ENCODE measurements around the gene ZNF827.

The ZNF827 gene

GRCh38 chr4:145827885-145828284, 110.7 kb downstream of the ZNF827 start:
- no peak for DNase-seq (ENCODE audit: low read depth)

GRCh38 chr4:145825255-145825654, 113.4 kb downstream of the ZNF827 start:
- DNase-seq (ENCODE audit: low read depth) = no peak

DNA sequence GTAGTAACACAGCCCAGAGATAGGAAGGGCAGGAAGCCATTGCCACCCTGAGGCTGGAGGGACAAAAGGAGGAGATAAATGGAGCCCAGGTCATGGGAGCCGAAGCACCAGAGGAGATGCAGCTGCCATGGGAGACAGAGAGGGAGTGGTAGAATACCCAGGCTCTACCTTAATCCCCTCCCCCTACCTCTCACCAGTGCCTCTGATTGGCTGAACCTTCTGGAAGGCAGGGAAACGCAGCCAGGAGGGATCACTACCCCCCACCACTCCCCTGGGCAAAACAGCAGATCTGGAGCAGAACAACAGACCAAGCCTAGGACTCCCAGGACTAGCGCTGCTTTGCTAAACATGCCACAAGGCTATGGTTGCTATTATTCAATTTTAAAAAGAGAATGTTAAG, 114.2 kb downstream of the ZNF827 start:
- no peak for DNase-seq (ENCODE audit: low read depth)

GRCh38 chr4:145823743-145824142, 114.9 kb downstream of the ZNF827 start:
- DNase-seq (ENCODE audit: low read depth) = no peak

- no peak for DNase-seq (ENCODE audit: low read depth)
Measured at GRCh38 chr4:145822581-145822980, 116.0 kb downstream of the ZNF827 start.

DNA sequence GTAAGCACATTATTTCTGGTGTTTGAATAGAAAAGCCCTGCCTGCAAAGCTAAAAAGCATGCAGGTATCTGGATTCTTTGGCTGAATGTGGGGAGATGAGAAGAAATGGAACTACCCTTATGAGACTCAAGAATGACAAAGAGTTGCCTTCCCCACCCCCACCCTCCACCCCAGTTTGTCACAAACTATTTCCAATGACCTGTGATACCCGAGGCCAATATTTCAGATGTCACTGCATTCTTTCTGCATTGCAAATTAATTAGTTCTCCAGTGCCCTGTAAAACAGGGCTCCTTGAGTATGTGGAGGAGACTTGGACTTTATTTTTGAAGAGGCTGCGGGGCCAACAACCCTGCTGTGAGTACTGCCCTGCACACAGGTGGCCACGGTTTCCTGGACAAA, 116.4 kb downstream of the ZNF827 start:
- no peak for DNase-seq (ENCODE audit: low read depth)

GRCh38 chr4:145821766-145822165, 116.9 kb downstream of the ZNF827 start:
- DNase-seq (ENCODE audit: low read depth) = no peak

- no peak for DNase-seq (ENCODE audit: low read depth)
Measured at GRCh38 chr4:145820407-145820806, 118.2 kb downstream of the ZNF827 start.

GRCh38 chr4:145819853-145820181, 118.8 kb downstream of the ZNF827 start:
- DNase-seq (ENCODE audit: low read depth) = no peak

DNA sequence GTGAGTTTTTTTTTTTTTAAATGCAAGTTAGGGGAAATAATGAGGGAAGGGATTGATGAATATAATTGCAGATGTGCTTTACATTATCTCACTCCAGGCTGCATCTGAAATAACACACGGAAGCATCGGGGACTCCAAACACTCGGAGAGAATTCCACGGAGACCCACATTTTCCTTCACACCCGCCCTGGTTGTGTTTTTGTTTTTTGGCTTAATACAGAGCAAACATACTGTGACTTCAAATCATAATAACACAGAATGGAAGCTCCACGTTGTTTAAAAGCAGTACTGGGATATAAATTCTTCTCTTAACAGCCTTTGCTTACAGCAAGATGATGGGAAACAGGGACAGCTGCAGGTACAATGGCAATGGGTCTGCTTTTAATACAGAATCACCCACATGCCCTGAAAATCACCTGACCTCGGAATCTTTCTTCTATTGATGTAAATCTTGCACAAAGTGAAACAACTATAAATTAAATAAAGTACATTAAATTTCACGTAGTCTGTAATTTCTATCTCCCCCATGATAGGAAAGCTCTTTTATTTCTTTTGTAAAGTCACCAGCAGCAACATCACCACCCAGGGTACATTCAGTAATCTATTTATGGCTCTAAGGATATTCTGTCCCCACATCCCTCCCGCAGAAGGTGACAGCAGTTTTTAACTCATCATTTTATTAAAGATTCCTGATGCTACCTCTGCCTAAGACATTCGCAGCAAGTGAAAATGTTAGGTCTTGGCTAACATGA, 119.3 kb downstream of the ZNF827 start:
- no peak for DNase-seq (ENCODE audit: low read depth)

DNA sequence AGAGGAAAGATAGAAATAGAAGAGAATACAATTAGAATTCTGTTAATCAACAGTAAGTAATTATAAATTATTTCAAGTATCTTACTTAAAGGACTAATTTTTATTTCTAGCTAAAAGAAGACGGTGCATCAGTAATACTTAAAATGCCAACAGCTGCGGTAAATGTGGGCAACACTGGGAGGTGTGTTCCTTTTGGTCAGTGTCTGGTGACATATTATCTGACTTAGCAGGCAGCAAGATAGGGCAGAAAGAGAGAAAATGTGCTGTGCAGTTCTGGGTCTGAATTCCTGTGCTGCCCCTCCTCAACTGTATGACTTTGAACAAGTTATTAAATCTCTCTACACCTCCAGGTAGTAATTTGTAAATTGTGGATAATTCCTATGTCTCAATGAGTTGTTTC, 120.6 kb downstream of the ZNF827 start:
- DNase-seq (ENCODE audit: low read depth) = no peak

DNA sequence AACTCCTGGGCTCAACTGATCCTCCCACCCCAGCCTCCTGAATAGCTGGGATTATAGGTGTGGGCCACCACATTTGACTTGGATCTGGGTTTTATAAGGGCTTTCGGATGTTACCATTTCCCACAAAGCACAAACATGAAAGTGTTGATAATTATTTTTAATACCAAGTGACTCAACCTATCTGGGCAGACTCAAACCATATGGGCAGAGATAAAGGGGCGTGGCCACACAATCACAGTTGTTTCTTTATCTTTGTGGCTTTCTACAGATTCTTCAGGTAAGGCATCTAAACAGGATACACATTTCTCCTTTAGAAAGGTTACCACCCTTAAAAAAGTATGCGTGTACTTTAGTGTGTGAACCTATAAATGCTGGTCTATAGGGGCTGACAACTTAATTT, 122.5 kb downstream of the ZNF827 start:
- no peak for DNase-seq (ENCODE audit: low read depth)

DNA sequence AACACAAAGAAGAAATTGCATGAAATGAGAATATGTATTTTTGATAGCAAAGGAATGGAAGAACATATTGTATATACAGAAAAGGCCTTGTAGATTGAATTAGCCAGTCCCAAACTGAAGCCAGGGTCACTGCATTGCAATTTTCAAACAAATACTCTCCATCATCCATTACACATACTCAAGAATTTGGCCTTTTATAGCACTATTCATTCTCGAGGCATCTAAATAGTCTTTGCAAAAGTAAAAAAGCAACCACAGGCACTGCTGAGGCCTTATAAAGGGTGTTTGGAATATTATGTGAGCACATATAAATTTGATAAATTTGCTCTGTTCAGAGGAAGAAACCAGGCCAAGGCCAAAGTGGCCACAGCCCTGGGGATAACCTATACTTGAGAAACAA, 123.0 kb downstream of the ZNF827 start:
- DNase-seq (ENCODE audit: low read depth) = no peak

GRCh38 chr4:145815027-145815612, 123.5 kb downstream of the ZNF827 start:
- DNase-seq (ENCODE audit: low read depth) = no peak

- DNase-seq (ENCODE audit: low read depth) = no peak
Measured at GRCh38 chr4:145814246-145814645, 124.4 kb downstream of the ZNF827 start.

GRCh38 chr4:145812919-145813318, 125.7 kb downstream of the ZNF827 start:
- DNase-seq (ENCODE audit: low read depth) = no peak

- DNase-seq (ENCODE audit: low read depth) = no peak
Measured at GRCh38 chr4:145808848-145809512, 129.6 kb downstream of the ZNF827 start.

DNA sequence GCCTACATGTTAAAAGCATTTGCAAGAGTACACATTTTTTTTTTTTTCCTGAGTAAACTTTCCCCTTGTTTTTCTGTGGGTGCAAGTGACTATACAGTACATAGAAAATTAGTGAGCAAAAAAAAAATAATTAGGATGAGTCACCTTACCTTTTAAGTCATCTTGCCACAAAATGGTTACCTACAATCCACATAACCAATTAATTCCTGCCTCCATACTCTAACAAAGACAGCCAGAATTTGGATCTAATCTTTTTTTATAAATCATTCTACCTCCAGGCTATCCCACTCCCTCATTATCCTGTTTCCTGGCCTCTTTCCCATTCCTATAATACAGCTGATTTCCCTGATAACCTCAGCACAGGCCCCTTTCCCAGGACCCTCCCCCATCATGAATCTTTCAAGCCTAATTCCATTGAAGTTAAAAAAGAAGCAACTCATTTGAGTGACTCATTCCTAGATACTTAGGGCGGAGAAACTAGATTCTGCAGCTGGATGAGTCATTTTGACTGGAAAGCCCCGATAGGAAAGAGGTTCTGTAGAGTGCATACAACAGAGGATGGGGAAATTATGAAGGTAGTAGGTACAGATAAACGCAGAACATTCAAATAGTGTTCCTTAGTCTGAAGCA, 130.5 kb downstream of the ZNF827 start:
- DNase-seq (ENCODE audit: low read depth) = no peak

DNA sequence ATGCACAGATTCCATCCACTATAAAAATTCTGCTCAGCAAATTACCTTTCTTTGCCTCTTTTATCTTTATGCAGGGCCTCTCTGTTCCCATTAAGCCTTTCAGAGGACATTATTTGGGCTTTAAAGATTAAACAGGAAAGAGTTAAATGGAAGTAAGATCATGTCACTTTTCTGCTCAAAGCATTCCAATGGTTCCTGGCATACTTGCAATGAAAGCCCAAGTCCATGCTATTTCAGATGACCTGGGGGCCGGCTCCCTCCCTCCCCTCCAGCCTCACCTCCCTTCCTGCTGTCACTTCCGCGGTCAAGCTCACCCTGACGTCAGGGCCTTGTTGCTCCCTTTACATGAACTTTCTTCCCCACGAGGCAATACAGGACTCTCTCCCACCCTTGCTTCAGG, 133.1 kb downstream of the ZNF827 start:
- DNase-seq (ENCODE audit: low read depth) = no peak

- no peak for DNase-seq (ENCODE audit: low read depth)
Measured at GRCh38 chr4:145804116-145804515, 134.5 kb downstream of the ZNF827 start.

DNA sequence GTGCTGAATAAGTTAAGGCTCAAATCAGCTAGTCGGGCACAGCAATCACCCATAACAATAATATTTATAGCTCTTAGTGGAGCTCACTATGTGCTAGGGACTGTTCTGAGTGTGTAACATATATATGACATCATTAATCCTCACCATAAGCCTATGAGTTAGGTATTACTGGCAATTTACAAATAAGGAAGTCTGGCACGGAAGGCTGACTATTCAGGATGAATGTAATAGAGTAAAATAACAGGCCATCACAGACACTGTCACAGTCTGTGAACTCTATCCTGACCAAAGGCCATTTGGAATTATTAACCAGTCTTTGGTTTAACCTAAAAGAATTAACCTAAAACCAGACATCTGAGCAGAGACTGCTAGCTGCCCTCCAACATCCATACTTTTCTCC, 139.4 kb downstream of the ZNF827 start:
- no peak for DNase-seq (ENCODE audit: low read depth)

- DNase-seq (ENCODE audit: low read depth) = no peak
Measured at GRCh38 chr4:145797278-145797677, 141.3 kb downstream of the ZNF827 start.

GRCh38 chr4:145796346-145796745, 142.3 kb downstream of the ZNF827 start:
- no peak for DNase-seq (ENCODE audit: low read depth)
